ENCODE measurements around the gene TANC1. TPM values are rescaled to one million over a fixed set of nuclear protein-coding genes. Genes with fewer than 3 reads are reported as not detected.

TANC1 gene
- total RNA-seq, 6 experiments from 2014 or later = 22.4 to 27.7 (median 23.1) TPM

DNA sequence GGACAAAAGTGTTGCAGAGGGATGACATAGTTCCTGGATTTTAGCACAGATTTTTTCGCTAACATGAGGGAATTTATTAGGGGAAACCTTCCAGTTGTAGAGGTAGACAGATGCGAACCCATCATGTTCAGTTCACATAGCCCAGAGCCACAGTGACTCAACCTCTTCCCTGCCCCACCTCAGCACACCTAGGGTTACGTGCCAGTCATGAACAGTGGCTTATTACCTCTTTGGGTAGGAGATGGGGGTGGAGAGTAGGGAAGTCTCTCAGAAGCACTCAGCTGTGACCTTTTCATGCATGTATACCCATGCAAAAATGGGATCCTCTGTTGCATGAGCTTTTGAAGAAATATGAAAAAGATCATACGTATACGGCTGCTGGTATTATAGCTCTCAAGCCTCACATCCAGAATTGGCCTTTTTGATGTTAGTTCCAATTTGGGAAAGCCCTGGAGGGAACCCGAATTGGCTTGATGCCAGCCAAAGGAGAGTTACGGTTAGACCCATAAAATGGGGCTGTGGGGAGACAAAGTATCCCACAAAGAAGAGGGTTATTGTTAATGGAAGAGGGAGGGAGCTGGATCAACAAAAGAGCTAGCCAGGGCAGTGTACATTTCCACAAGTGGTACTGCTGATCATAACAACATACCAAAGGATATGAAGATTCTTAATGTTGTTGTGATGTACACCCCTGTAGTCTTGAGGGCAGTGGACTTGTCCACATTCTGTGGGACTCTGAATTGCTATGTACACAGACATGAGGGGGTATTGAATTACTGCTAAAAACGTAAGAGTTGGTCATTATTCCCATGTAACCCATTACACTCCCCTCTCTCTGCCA, 4.9 kb downstream of the TANC1 start:
- H3K27me3 Mint-ChIP-seq (ENCODE audit: insufficient read depth) = 0 out of 2 replicates have a peak, but pooled peaks cover 1% of the 10 kb centered on the region
- H3K4me1 Mint-ChIP-seq (ENCODE audit: low read depth) = peaks cover 52% of the 10 kb centered on the region
- H3K9me3 Mint-ChIP-seq = no peaks in the 10 kb centered on the region
- H3K36me3 Mint-ChIP-seq (ENCODE audit: low read depth) = peaks cover 6% of the 10 kb centered on the region; the same call in 1 of the 2 replicates
- H3K27ac Mint-ChIP-seq = no peak overlapping the region
- TF ChIP-seq, protein P1, sequence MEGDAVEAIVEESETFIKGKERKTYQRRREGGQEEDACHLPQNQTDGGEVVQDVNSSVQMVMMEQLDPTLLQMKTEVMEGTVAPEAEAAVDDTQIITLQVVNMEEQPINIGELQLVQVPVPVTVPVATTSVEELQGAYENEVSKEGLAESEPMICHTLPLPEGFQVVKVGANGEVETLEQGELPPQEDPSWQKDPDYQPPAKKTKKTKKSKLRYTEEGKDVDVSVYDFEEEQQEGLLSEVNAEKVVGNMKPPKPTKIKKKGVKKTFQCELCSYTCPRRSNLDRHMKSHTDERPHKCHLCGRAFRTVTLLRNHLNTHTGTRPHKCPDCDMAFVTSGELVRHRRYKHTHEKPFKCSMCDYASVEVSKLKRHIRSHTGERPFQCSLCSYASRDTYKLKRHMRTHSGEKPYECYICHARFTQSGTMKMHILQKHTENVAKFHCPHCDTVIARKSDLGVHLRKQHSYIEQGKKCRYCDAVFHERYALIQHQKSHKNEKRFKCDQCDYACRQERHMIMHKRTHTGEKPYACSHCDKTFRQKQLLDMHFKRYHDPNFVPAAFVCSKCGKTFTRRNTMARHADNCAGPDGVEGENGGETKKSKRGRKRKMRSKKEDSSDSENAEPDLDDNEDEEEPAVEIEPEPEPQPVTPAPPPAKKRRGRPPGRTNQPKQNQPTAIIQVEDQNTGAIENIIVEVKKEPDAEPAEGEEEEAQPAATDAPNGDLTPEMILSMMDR (IDR thresholded peaks at IDR 0.05) = no peak
- no peak for DNase-seq
- H3K4me3 Mint-ChIP-seq = no peak overlapping the region

DNA sequence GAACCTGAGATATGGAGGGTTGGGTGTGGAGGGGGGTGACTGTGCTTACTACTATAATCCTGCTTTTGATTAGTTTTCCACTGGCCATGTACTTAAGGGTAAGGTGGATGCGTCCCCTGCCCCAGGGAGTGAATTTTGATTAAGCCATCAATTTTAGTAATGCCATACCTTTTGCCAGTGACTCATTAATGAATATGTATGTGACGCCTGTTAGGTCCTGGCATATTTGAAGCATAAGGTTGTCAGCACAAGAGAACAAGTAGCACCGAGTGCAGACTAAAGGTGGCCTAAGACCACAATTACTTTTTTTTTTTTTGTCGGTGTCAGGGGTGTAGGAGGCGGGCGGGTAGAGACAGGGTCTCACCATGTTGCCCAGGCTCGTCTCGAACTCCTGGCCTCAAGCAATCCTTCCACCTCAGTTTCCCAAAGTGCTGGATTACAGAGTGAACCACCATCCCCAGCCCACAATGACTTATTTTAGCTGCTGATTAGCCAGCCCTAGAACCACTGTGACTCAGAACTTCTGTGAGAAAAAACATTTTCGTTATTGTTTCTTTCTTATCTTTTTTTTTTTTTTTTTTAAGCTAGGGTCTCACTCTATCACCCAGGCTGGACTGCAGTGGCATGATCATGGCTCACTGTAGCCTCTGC, 7.0 kb downstream of the TANC1 start:
- Mint-ChIP-seq H3K4me3 (no peak overlapping the region), H3K4me1 (ENCODE audit: low read depth) (peaks cover 60% of the 10 kb centered on the region), H3K27me3 (ENCODE audit: insufficient read depth) (0 out of 2 replicates have a peak, but pooled peaks cover 1% of the 10 kb centered on the region), H3K36me3 (ENCODE audit: low read depth) (peaks cover 6% of the 10 kb centered on the region; the same call in 1 of the 2 replicates), H3K9me3 (no peaks in the 10 kb centered on the region), H3K27ac (no peak overlapping the region)
- no peak for DNase-seq
- TF ChIP-seq, protein P1 (IDR thresholded peaks at IDR 0.05) = no peak

DNA sequence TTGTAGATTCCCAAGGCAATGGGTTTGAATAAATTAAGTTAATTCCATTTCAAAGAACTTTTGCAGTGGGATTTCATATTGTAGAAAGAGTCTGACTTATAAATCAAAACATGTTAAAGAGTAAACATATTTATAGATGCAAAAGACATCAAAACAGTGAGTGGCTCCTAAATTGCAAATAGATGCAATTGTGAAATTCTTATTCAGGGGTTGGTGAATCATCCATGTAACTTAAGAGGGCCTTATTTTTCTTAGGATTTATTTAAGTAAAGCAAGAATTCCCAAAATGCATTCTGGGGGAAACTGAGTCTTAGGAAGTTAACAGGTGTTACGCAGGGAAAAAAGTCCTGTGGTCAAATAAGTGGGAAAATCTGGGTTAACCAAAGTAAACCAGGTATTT, 11.3 kb downstream of the TANC1 start:
- TF ChIP-seq, protein P1 (IDR thresholded peaks at IDR 0.05) = no peak
- no peak overlapping the region for H3K27ac Mint-ChIP-seq
- H3K27me3 Mint-ChIP-seq (ENCODE audit: insufficient read depth) = no peaks in the 10 kb centered on the region
- H3K9me3 Mint-ChIP-seq = no peaks in the 10 kb centered on the region
- DNase-seq = no peak
- no peak overlapping the region for H3K4me3 Mint-ChIP-seq
- no peaks in the 10 kb centered on the region for H3K36me3 Mint-ChIP-seq (ENCODE audit: low read depth)
- H3K4me1 Mint-ChIP-seq (ENCODE audit: low read depth) = peaks cover 27% of the 10 kb centered on the region

DNA sequence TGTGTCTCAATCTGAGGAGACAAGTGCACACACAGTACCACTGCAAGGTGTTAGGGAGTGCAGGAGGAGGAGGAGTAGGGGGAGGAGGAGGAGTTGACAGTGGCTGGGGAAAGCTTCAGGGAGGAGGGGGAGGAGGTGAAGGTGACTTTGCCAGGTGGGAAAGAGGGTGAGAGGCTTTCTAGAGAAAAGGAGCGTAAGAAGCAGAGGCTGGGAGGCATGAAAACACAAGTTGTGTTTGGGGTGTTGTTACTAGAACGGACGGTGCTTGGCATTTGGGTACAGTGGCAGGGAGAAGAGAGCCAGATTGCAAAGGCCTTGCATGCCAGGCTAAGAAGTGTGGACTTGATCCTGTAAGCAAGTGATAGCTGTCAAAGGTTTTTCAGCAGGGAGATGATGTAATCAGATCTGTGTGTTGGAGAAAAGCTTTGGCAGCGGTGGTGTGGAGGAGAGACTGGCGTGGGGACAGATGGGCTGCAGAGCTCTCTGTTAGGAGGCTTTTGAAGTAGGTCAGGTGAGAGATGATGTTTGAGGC, 16.2 kb downstream of the TANC1 start:
- Mint-ChIP-seq H3K4me3 (no peak overlapping the region), H3K9me3 (no peaks in the 10 kb centered on the region), H3K36me3 (ENCODE audit: low read depth) (peaks cover 5% of the 10 kb centered on the region; the same call in 1 of the 2 replicates), H3K4me1 (ENCODE audit: low read depth) (peaks cover 35% of the 10 kb centered on the region), H3K27me3 (ENCODE audit: insufficient read depth) (peaks cover 2% of the 10 kb centered on the region; the same call in 1 of the 2 replicates), H3K27ac (no peak overlapping the region)
- TF ChIP-seq, protein P1 (IDR thresholded peaks at IDR 0.05) = no peak
- no peak for DNase-seq

DNA sequence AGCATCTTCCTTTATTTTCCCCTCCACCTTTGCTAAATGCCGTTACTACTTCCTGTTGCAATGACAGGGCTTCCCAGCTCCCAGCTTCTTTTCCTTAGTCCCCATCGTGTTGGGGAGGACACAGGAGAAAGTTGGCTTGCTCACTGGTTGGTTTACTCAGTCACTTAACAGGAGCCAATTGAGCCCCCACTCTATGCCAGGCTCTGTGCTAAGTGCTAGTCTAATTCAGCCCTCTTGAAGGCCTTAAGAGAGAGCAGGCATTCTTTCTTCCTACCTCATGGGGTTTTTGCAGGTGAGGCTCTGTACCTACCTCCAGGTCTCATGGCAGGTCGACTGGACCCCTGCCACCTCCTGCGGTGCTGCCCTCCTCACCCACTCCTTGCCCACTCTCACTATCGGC, 20.1 kb downstream of the TANC1 start:
- peaks cover 5% of the 10 kb centered on the region; the same call in 1 of the 2 replicates for H3K36me3 Mint-ChIP-seq (ENCODE audit: low read depth)
- TF ChIP-seq, protein P1 (IDR thresholded peaks at IDR 0.05) = no peak
- H3K4me3 Mint-ChIP-seq = no peak overlapping the region
- no peak for DNase-seq
- peaks cover 2% of the 10 kb centered on the region; the same call in 1 of the 2 replicates for H3K27me3 Mint-ChIP-seq (ENCODE audit: insufficient read depth)
- H3K4me1 Mint-ChIP-seq (ENCODE audit: low read depth) = peaks cover 57% of the 10 kb centered on the region
- H3K9me3 Mint-ChIP-seq = no peaks in the 10 kb centered on the region
- H3K27ac Mint-ChIP-seq = peak overlapping the region; percentile 63
